Upper lobe of right lung (tissue), 1 donor: ENCODE measurements around the gene TBX3. TPM values are rescaled to one million over a fixed set of nuclear protein-coding genes. Genes with fewer than 3 reads are reported as not detected.
A peak's percentile ranks its signal among the peaks of the same experiment; 100 is the strongest.

Source experiments
- ATAC-seq: fragments of 200-7000 bp; cut with Tn5 transposase; one replicate; pipeline ENCODE4 v1.9.1; 2020; ENCODE audit warnings: mild to moderate bottlenecking, moderate library complexity
- DNase-seq: peaks from one replicate; pipeline ENCODE4 v3.0.0-alpha.2; 2020
- H3K27ac ChIP-seq: fragments of 200-600 bp; one replicate; pipeline ENCODE4 v1.8.0; 2022
- H3K27me3 ChIP-seq: fragments of 200-600 bp; one replicate; pipeline ENCODE4 v1.8.0; 2022; ENCODE audit warnings: mild to moderate bottlenecking
- H3K36me3 ChIP-seq: fragments of 200-600 bp; one replicate; pipeline ENCODE4 v1.8.0; 2022
- H3K4me1 ChIP-seq: fragments of 200-600 bp; one replicate; pipeline ENCODE4 v1.8.0; 2022
- H3K4me3 ChIP-seq: fragments of 200-600 bp; one replicate; pipeline ENCODE4 v1.8.0; 2022; ENCODE audit warnings: mild to moderate bottlenecking
- H3K9me3 ChIP-seq: fragments of 200-600 bp; one replicate; pipeline ENCODE4 v1.8.0; 2022
- intact Hi-C: fragments of 100-400 bp; cut with DNase I; formaldehyde crosslinking; loops from one replicate; pipeline ENCODE4 v1.11.0; 2022
- total RNA-seq: library from RNA; stranded (reverse); fragmentation: NEBNext Ultra II Directional; extraction: Animal tissue kit (Norgen Biotek cat#: 25700); gene quantifications from one replicate; pipeline ENCODE4 v1.2.1, GENCODE V29; 2021
- TF ChIP-seq, protein P1 (sequence below): fragments of 200-600 bp; IDR thresholded peaks from one replicate; pipeline ENCODE4 v1.8.0; 2022; ENCODE audit warnings: antibody characterized with exemption
- donor health status: DM: no; HTN: yes; CAD: no; lungs with severe emphysema.

The TBX3 gene
- total RNA-seq, 1 donor from 2014 or later, result 35.9 TPM

DNA sequence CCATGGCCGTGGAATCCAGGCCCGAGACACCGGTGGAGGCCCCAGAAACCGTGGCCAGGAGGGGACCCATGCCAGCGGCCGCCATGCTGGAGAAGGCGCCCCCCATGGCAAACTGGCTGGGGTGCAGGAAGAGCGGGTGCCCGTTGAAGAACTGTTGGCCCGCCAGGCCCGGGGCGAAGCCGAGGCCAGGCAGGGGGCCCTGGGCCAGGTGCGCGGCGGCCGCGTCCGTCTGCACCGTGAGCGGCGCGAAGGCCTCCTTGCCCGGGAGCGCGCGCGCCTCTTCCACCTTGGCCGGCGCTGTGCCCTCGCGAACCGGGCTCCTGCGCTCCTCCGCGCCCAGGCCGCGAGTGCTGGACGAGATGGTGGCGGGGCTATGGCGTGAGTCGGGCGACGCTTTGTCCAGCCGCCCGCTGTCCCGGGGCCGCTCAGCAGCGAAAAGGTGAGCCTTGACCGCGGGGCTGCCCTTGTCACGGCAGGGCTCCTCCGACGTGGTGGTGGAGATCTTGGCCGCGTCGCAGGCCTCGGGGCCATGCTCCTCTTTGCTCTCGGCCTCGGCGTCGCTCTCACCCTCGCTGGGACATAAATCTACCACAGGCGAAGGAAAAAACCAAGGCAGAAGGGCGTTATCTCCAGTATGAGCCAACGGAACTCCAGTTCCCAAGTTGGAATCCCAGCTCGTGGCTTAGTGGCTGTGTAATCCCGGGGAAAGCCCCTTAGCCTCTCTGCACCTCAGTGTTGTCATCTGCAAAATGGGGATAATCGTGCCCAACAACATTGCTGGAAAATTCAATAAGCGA, 9.5 kb downstream of the TBX3 start:
- peaks cover 8% of the 10 kb centered on the region for H3K36me3 ChIP-seq
- TF ChIP-seq, protein P1, sequence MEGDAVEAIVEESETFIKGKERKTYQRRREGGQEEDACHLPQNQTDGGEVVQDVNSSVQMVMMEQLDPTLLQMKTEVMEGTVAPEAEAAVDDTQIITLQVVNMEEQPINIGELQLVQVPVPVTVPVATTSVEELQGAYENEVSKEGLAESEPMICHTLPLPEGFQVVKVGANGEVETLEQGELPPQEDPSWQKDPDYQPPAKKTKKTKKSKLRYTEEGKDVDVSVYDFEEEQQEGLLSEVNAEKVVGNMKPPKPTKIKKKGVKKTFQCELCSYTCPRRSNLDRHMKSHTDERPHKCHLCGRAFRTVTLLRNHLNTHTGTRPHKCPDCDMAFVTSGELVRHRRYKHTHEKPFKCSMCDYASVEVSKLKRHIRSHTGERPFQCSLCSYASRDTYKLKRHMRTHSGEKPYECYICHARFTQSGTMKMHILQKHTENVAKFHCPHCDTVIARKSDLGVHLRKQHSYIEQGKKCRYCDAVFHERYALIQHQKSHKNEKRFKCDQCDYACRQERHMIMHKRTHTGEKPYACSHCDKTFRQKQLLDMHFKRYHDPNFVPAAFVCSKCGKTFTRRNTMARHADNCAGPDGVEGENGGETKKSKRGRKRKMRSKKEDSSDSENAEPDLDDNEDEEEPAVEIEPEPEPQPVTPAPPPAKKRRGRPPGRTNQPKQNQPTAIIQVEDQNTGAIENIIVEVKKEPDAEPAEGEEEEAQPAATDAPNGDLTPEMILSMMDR, result no peak
- DNase-seq (no peak), ATAC-seq (no peak)
- peaks cover 17% of the 10 kb centered on the region for H3K4me1 ChIP-seq
- peak overlapping the region; percentile 78 for H3K27ac ChIP-seq
- H3K4me3 ChIP-seq, result peak overlapping the region; percentile 25
- H3K9me3 ChIP-seq, result no peaks in the 10 kb centered on the region
- peaks cover 33% of the 10 kb centered on the region for H3K27me3 ChIP-seq
- intact Hi-C loops, result no loop called here

DNA sequence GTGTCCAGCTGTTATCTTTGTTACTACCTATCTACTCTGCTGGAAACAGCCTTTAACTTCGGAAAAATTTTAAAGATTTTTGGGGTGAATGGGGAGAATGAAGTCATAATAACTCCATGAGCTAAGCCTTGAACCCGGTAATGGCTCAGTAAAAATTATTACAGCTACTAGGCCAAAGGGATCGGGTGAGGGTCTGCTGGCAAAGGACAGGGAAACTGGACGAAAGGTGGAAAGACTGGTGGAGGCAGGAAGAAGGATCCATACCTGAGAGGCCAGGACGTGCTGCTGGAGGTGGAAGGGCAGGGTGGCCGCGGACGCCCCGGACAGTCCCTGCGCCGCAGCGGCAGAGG, 10.1 kb downstream of the TBX3 start:
- TF ChIP-seq, protein P1, result no peak
- peak overlapping the region; percentile 45 for H3K4me3 ChIP-seq
- H3K27ac ChIP-seq, result peak overlapping the region; percentile 78
- peaks cover 17% of the 10 kb centered on the region for H3K4me1 ChIP-seq
- intact Hi-C loops, result no loop called here
- no peak for ATAC-seq
- no peaks in the 10 kb centered on the region for H3K9me3 ChIP-seq
- H3K36me3 ChIP-seq, result peaks cover 8% of the 10 kb centered on the region
- no peak for DNase-seq
- peaks cover 35% of the 10 kb centered on the region for H3K27me3 ChIP-seq

DNA sequence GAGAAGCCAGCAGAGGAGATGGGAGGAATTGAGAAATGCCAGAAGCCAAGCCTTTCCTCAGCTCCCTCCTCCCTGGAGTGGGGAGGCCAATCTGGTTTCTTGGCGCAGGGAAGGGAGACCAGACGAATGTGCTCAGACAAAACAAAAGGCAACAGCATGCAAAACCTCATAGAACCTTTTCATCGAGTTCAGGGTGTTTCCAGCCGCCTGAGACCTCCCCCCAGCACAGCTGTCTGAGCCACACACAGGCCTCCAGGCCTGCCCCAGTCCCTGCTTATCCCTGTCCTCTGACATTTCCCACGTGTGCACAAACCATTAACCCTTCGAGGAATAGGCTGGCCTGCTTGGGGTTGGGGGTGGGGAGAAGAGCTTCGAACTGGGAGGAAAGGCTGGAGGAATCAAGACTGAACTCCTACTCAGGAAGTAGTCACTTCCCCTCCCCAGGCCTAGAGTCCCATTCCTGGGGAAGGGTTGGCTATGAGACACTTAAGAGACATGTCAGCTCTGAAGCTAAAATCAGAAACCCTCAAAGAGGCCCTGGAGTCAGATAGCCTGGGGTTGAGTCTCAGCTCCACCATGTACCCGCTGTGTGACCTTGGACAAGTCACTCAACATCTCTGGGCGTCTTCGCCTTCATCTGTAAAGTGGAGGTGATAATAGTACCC, 10.7 kb downstream of the TBX3 start:
- TF ChIP-seq, protein P1, result no peak
- H3K9me3 ChIP-seq, result no peaks in the 10 kb centered on the region
- H3K27ac ChIP-seq, result peak overlapping the region; percentile 79
- peaks cover 17% of the 10 kb centered on the region for H3K4me1 ChIP-seq
- H3K27me3 ChIP-seq, result peaks cover 39% of the 10 kb centered on the region
- peak overlapping the region; percentile 45 for H3K4me3 ChIP-seq
- intact Hi-C loops, result no loop called here
- ATAC-seq (peak; percentile 50), DNase-seq (no peak)
- peaks cover 8% of the 10 kb centered on the region for H3K36me3 ChIP-seq

DNA sequence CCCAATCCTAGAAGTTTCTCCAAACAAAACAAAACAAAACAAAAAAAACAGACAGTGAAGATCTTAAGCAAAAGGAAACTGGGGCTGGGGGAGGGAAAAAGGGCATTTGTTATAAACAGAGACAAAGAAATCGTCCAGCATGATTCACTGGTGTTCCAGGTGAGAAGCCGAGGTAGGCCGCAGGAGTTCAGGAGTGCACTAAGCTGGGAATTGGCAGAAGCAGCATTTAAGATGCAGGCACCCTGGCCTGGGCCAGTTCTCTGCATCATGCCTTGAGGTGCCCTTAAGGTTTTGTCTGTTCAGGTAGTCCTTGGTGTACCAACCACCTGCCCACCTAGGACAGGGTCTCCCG, 11.2 kb downstream of the TBX3 start:
- Histone ChIP-seq H3K4me3 (peak overlapping the region; percentile 45), H3K27me3 (peaks cover 41% of the 10 kb centered on the region), H3K36me3 (peaks cover 8% of the 10 kb centered on the region), H3K9me3 (no peaks in the 10 kb centered on the region), H3K27ac (peak overlapping the region; percentile 79), H3K4me1 (peaks cover 17% of the 10 kb centered on the region)
- DNase-seq (no peak), ATAC-seq (no peak)
- TF ChIP-seq, protein P1, result no peak
- intact Hi-C loops, result no loop called here

DNA sequence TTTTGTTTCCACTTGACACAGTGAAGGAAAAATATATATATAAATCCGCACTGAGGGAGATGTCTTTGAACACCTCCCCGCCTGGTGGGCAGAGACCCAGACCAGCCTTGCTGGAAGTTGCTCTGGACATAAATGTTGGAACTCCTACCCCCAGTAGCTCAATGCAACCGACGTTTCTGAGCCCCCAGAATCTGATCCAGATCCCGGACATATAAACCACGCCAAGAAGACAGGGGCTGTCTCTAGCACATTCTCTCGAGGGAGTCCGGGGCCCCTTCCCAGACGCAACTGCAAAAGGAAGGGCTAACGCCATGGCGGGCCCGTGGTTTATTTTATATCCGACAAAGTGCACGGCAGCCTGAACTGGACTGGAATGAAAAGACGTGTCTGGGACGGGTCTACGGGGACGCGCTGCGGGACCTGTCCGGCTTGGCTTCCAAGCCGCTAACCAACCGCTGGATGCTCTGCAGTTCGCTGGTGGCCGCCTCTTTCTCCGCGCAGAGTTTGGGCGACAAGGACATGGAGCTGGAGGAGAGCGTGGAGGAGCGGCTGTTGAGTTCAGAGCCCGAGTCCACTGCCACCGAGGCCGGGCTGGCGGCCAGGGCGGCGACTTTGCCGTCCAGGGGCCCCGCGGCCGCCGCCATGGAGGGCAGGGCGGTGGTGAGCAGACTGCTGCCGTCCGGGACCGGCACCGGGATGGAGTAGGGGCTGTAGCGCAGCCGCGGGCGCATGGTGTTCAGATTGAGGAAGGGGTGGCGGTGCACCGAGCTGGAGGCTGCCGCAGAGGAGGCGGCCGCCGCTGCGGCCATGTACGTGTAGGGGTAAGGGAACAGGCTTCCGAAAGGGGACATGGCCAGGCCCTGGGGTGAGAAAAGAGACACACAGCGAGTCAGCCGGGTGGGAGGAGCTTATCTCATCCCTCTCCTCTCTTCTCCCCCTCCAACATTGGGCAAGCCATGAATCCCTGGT, 12.2 kb downstream of the TBX3 start:
- peaks cover 8% of the 10 kb centered on the region for H3K36me3 ChIP-seq
- TF ChIP-seq, protein P1, result no peak
- H3K4me3 ChIP-seq, result peak overlapping the region; percentile 45
- DNase-seq (no peak), ATAC-seq (peak; percentile 27)
- intact Hi-C loops, result no loop called here
- H3K4me1 ChIP-seq, result peaks cover 17% of the 10 kb centered on the region
- H3K27ac ChIP-seq, result peak overlapping the region; percentile 79
- peaks cover 45% of the 10 kb centered on the region for H3K27me3 ChIP-seq
- H3K9me3 ChIP-seq, result no peaks in the 10 kb centered on the region
